A549 (cell line): Measurements from ENCODE around the gene MAVS. TPM values are rescaled to one million over a fixed set of nuclear protein-coding genes. Genes with fewer than 3 reads are reported as not detected.

ENCODE experiments used
- ATAC-seq, 2 experiments: fragments of 200-7000 bp in 1 of 2; fragments of >200 bp in 1 of 2; cut with Nextera tagmentation in 1 of 2; cut with Tn5 transposase in 1 of 2; 3 replicates each; pipeline versions ENCODE4 v1.8.0 to v1.9.1; 2018 to 2020; ENCODE audit warnings: mild to moderate bottlenecking in 1 of 2, moderate library complexity in 1 of 2
- CTCF ChIA-PET: fragments of 300-600 bp; sonication (Branson Sonifier 250); formaldehyde crosslinking; extraction: SDS; loops from one replicate; lab custom pipeline; 2021; ENCODE audit warnings: antibody characterized with exemption, inconsistent platforms; lab: Yijun Ruan, JAX
- POLR2A ChIA-PET: fragments of 350-600 bp; formaldehyde crosslinking; extraction: SDS; loops from one replicate; lab custom pipeline; 2021; ENCODE audit warnings: antibody characterized with exemption, inconsistent platforms; lab: Yijun Ruan, JAX
- DNase-seq, 2 experiments: peaks; one replicate each; pipeline versions ENCODE4 v3.0.0 to v3.0.0-alpha.2; 2011 to 2016; ENCODE audit warnings: low read depth in 1 of 2, low spot score in 1 of 2
- FAIRE-seq: peaks from 2 replicates; lab custom pipeline; 2011; peaks lifted over from hg19 to GRCh38; lab: Jason Lieb, UNC
- H3K27ac ChIP-seq, 2 experiments: fragments of >200 bp; sonication (Bioruptor Twin); formaldehyde crosslinking; 3 replicates each; pipeline ENCODE4 v1.5.1; 2016 to 2017
- H3K4me1 ChIP-seq: fragments of >200 bp; sonication (Bioruptor Twin); formaldehyde crosslinking; 3 replicates; pipeline ENCODE4 v1.6.1; 2016
- H3K4me2 ChIP-seq: fragments of >200 bp; sonication (Bioruptor Twin); formaldehyde crosslinking; 3 replicates; pipeline ENCODE4 v1.6.1; 2016
- H3K4me3 ChIP-seq: fragments of >200 bp; sonication (Bioruptor Twin); formaldehyde crosslinking; 3 replicates; pipeline ENCODE4 v1.5.1; 2016
- H3K9me3 ChIP-seq: fragments of >200 bp; sonication (Bioruptor Twin); formaldehyde crosslinking; 3 replicates; pipeline ENCODE4 v1.6.1; 2016
- ATOH8 ChIP-seq: fragments of 250-450 bp; sonication (Bioruptor Pico); IDR thresholded peaks from 2 replicates; pipeline ENCODE4 v1.5.0; 2020; ENCODE audit warnings: low read depth, mild to moderate bottlenecking, moderate library complexity
- CBX2 ChIP-seq: fragments of 200-600 bp; sonication (generic); IDR thresholded peaks from 2 replicates; pipeline ENCODE4 v1.6.1; 2016; ENCODE audit warnings: low read depth, mild to moderate bottlenecking, borderline replicate concordance
- CEBPB ChIP-seq, 2 experiments: fragments of >200 bp in 1 of 2; sonication (Bioruptor Twin) in 1 of 2; formaldehyde crosslinking in 1 of 2; IDR thresholded peaks; 2 replicates each; pipeline ENCODE4 v1.6.1; 2012 to 2016
- CHD2 ChIP-seq: fragments of 150-350 bp; IDR thresholded peaks from 2 replicates; pipeline ENCODE4 v1.6.1; 2014; ENCODE audit warnings: low read length; ENCODE audit not compliant: partially characterized antibody
- CHD4 ChIP-seq: fragments of 200-600 bp; sonication (generic); IDR thresholded peaks from 2 replicates; pipeline ENCODE4 v1.6.1; 2016; ENCODE audit warnings: antibody characterized with exemption, mild to moderate bottlenecking, borderline replicate concordance
- CTCF ChIP-seq: fragments of >200 bp; sonication (Bioruptor Twin); formaldehyde crosslinking; IDR thresholded peaks from 3 replicates; pipeline ENCODE4 v1.5.1; 2016
- EHF ChIP-seq: fragments of 250-450 bp; sonication (Bioruptor Pico); IDR thresholded peaks from 2 replicates; pipeline ENCODE4 v1.5.0; 2020; ENCODE audit warnings: mild to moderate bottlenecking
- FOSB ChIP-seq: fragments of 250-450 bp; sonication (Bioruptor Pico); IDR thresholded peaks from 2 replicates; pipeline ENCODE4 v1.5.0; 2020; ENCODE audit warnings: mild to moderate bottlenecking, moderate library complexity
- HDAC2 ChIP-seq: fragments of 200-600 bp; sonication (generic); IDR thresholded peaks from 2 replicates; pipeline ENCODE4 v1.6.1; 2016
- HEYL ChIP-seq: fragments of 250-450 bp; sonication (Bioruptor Pico); IDR thresholded peaks from 2 replicates; pipeline ENCODE4 v1.8.0; 2021; ENCODE audit warnings: mild to moderate bottlenecking, moderate library complexity
- HOXA7 ChIP-seq: fragments of 250-450 bp; sonication (Bioruptor Pico); IDR thresholded peaks from 2 replicates; pipeline ENCODE4 v1.5.0; 2020; ENCODE audit warnings: mild to moderate bottlenecking, moderate library complexity
- HOXB13 ChIP-seq: fragments of 250-450 bp; sonication (Bioruptor Pico); IDR thresholded peaks from 2 replicates; pipeline ENCODE4 v1.5.0; 2020; ENCODE audit warnings: low read depth, mild to moderate bottlenecking, moderate library complexity
- JUN ChIP-seq, 2 experiments: fragments of >200 bp; sonication (Bioruptor Twin); formaldehyde crosslinking; IDR thresholded peaks; 2 replicates in 1 of 2; 3 replicates in 1 of 2; pipeline ENCODE4 v1.6.1; 2016 to 2017
- KDM1A ChIP-seq: fragments of 200-600 bp; sonication (generic); IDR thresholded peaks from 2 replicates; pipeline ENCODE4 v1.6.1; 2016; ENCODE audit warnings: low read depth, mild to moderate bottlenecking
- MAFK ChIP-seq: fragments of 450-650 bp; IDR thresholded peaks from 2 replicates; pipeline ENCODE4 v1.6.1; 2014; ENCODE audit not compliant: partially characterized antibody
- MAX ChIP-seq: IDR thresholded peaks from 2 replicates; pipeline ENCODE4 v1.6.1; 2012
- MYC ChIP-seq: IDR thresholded peaks from 2 replicates; pipeline ENCODE4 v1.6.1; 2012; ENCODE audit warnings: mild to moderate bottlenecking, inconsistent platforms, low read length, improper control_type of control experiment, borderline replicate concordance
- NPAS2 ChIP-seq: fragments of 250-450 bp; sonication (Bioruptor Pico); IDR thresholded peaks from 2 replicates; pipeline ENCODE4 v1.8.0; 2022; ENCODE audit warnings: mild to moderate bottlenecking, moderate library complexity, borderline replicate concordance
- PBX3 ChIP-seq: IDR thresholded peaks from 2 replicates; pipeline ENCODE4 v1.6.1; 2012
- PHF8 ChIP-seq: fragments of 200-600 bp; sonication (generic); IDR thresholded peaks from 2 replicates; pipeline ENCODE4 v1.6.1; 2016; ENCODE audit warnings: low read depth, mild to moderate bottlenecking, antibody characterized with exemption, moderate library complexity, borderline replicate concordance
- POLR2A ChIP-seq: IDR thresholded peaks from 2 replicates; pipeline ENCODE4 v1.6.1; 2012; ENCODE audit warnings: mild to moderate bottlenecking, low read length
- RARB ChIP-seq: fragments of 250-450 bp; sonication (Bioruptor Pico); IDR thresholded peaks from 2 replicates; pipeline ENCODE4 v1.8.0; 2021; ENCODE audit warnings: mild to moderate bottlenecking, moderate library complexity
- RCOR1 ChIP-seq: fragments of 150-350 bp; IDR thresholded peaks from 2 replicates; pipeline ENCODE4 v1.6.1; 2014; ENCODE audit warnings: antibody characterized with exemption, low read length, low read depth
- SREBF2 ChIP-seq: fragments of 450-650 bp; IDR thresholded peaks from 2 replicates; pipeline ENCODE4 v1.6.1; 2014; ENCODE audit warnings: mild to moderate bottlenecking, moderate library complexity
- TFCP2L1 ChIP-seq: fragments of 250-450 bp; sonication (Bioruptor Pico); IDR thresholded peaks from 2 replicates; pipeline ENCODE4 v1.5.0; 2021; ENCODE audit warnings: mild to moderate bottlenecking
- ZFP36 ChIP-seq: fragments of 450-650 bp; IDR thresholded peaks from 2 replicates; pipeline ENCODE4 v1.6.1; 2014; ENCODE audit warnings: borderline replicate concordance; ENCODE audit not compliant: partially characterized antibody
- WGBS: methylation state at CpG from one replicate; pipeline ENCODE4 v1.1.6; 2017; ENCODE audit errors: missing lambda C conversion rate; 5-methylcytosine and 5-hydroxymethylcytosine counted together
- polyA plus RNA-seq, 4 experiments: library from polyadenylated mRNA; depleted of rRNA in 3 of 4; stranded (reverse); fragments of >200 nt; fragmentation: RNase III in 1 of 4; extraction: RNeasy Plus Mini Kit Qiagen cat#74134 plus additional on column Dnase treatment in 1 of 4; gene quantifications; 2 replicates in 3 of 4; 3 replicates in 1 of 4; pipeline ENCODE4 v1.2.3, GENCODE V29; 2011 to 2017
- TF ChIP-seq, protein P1 (sequence below): fragments of 150-350 bp; IDR thresholded peaks from 2 replicates; pipeline ENCODE4 v1.6.1; 2014; ENCODE audit warnings: low read depth, mild to moderate bottlenecking, low read length

MAVS gene
- polyA plus RNA-seq, 2 of the 4 experiments (the other 2 are of a cell fraction): 18.9 to 31.0 TPM

DNA sequence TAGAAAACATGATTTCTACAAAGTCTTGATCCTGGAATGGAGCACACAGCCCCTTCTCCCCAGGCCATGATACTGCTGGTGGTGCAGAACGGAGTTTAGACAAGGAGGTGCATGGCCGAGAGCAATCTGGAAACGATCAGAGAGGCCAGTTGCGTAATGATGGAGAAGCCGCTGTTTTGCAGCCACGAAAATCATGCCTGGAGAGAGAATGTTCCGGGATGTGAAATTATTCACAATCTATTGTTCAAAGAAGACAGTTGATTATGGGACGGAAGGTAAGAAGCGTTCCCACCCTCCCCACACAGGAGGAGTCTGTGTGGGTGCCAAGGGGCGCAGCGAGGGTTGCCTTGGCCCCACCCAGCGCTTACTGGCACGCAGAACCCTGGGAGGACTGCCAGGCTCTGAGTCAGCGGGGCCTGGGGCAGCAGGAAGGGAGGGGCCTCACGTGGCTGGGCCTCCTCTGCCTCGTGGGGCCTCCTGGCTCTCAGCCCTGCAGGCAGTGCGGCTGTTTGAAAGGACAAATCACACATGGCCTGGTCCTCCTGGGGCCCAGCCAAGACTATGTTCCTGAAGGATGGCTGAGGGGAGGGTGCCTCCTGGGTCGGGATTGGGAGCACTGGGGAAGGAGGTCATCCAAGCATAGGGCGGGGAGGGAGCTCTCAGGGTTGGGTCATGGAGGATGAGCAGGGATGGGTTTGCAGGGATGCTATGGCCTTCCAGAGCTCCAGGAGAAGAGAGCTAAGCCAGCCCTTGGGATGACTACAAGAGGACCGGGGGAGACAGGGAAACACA is 35.0 kb upstream of the MAVS start (continued):
- TF ChIP-seq JUN (IDR thresholded peaks at IDR 0.05): peak; percentile 99 to 100

DNA sequence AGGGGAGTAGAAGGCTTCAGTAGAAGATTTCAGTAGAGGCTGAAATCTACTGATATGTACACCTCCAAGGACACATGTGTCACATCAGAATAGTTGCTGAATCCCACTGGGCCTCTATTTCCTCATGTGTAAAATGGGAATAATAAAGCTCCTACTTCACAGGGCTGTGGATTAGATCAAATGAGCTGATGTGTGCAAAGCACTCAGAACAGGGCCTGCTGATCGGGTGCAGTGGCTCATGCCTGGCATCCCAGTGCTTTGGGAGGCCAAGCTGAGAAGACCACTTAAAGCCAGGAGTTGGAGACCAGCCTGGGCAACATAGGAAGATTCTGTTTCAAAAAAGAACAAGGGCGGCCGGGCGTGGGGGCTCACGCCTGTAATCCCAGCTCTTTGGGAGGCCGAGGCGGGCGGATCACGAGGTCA is 34.4 kb upstream of the MAVS start:
- Histone ChIP-seq H3K4me1 (peaks cover 59% of the 10 kb centered on the region), H3K4me3 (no peak overlapping the region), H3K4me2 (peak overlapping the region; percentile 70), H3K27ac (peak overlapping the region; percentile 95 to 99), H3K9me3 (no peaks in the 10 kb centered on the region)
- no peak for TF ChIP-seq TFCP2L1 (CRISPR knock-in tag)
- TF ChIP-seq EHF (CRISPR knock-in tag): peak; percentile 56; the same call in 1 of the 2 replicates
- TF ChIP-seq HDAC2: peak; percentile 61; the same call in 1 of the 2 replicates
- TF ChIP-seq KDM1A: peak; percentile 97
- no peak for TF ChIP-seq CHD2
- no peak for TF ChIP-seq POLR2A
- peak; percentile 83 for TF ChIP-seq HOXA7 (CRISPR knock-in tag)
- TF ChIP-seq CBX2: no peak
- peak; percentile 85; the same call in 1 of the 2 replicates for TF ChIP-seq RARB (CRISPR knock-in tag)
- TF ChIP-seq NPAS2 (CRISPR knock-in tag): no peak
- peak; percentile 80 for TF ChIP-seq FOSB (CRISPR knock-in tag)
- TF ChIP-seq CHD4: peak; percentile 97
- peak; percentile 65; the same call in 1 of the 2 replicates for TF ChIP-seq HEYL (CRISPR knock-in tag)
- 97% methylated on average over 9 of the region's 9 CpGs for WGBS
- FAIRE-seq (no peak), DNase-seq (no peak), ATAC-seq (no peak)
- CTCF ChIA-PET: interaction anchor here (1.1 to 3.5 kb wide), 4 partner anchors 43 to 273 kb away, joined by 3 to 10 read pairs (median 4); no protein-coding TSS in a partner anchor
- POLR2A ChIA-PET: interaction anchor here (0.6 to 3.2 kb wide), 8 partner anchors 8 to 65 kb away, joined by 3 to 36 read pairs (median 6); partner anchors contain the start of genes AP5S1, CDC25B, CENPB and SPEF1

DNA sequence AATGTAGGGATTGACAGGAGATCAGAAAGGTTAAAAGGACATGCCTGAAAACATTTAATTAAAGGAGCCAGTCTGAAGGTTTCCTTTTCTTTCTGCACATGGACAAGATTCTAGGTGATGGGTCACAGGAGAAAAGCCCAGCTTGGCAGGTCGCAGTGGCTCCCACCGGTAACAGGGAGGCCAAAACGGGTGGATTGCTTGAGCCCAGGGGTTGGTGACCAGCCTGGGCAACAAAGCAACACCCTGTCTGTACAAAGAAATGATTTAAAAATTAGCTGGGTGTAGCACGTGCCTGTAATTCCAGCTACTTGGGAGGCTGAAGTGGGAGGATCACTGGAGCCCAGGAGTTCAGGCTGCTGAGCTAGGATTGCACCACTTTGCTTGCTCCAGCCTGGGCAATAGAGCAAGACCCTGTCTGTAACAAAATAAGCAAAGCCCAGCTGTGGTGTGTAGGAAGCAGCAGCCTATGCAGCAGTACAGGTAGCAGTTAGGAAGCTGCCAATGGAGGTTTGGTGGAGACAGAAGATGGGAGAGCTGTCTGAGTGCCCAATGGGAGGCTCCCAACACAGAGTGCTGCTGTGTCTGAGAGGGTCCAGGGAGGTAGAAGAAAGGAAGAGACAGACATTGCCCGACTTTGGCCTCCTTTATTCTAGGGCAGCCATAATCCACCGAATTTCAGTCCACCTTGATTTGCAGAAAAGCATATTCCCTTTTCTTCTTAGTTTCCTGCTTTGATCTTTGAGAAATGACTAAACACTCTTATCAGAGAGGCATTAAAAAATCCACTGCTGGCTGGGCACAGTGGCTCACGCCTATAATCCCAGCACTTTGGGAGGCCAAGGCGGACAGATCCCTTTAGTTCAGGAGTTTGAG is 33.4 kb upstream of the MAVS start:
- H3K9me3 ChIP-seq: no peaks in the 10 kb centered on the region
- DNase-seq (peak in 1 of 2 experiments; percentile 59), FAIRE-seq (no peak), ATAC-seq (peak in 1 of 2 experiments; percentile 1; a peak in 1 of 6 replicates)
- no peak overlapping the region for H3K4me3 ChIP-seq
- POLR2A ChIA-PET: interaction anchor here (0.7 to 3.2 kb wide), 7 partner anchors 17 to 46 kb away, joined by 3 to 36 read pairs (median 5); partner anchors contain the start of genes ADISSP, CDC25B and CENPB
- H3K27ac ChIP-seq: peak overlapping the region; percentile 95 to 99
- peaks cover 57% of the 10 kb centered on the region for H3K4me1 ChIP-seq
- WGBS: 59% methylated on average over 8 of the region's 8 CpGs
- H3K4me2 ChIP-seq: peak overlapping the region; percentile 70
- CTCF ChIA-PET: interaction anchor here (0.7 to 3.5 kb wide), 6 partner anchors 31 to 136 kb away, joined by 3 to 10 read pairs (median 3); no protein-coding TSS in a partner anchor
- TF ChIP-seq PBX3 (no peak), RCOR1 (no peak), RARB (CRISPR knock-in tag) (no peak), HOXB13 (CRISPR knock-in tag) (0 out of 2 replicates have a peak, but pooled peaks have one; percentile 26), SREBF2 (no peak), ZFP36 (no peak), MAFK (no peak), CHD4 (no peak), MAX (peak; percentile 33; the same call in 1 of the 2 replicates), PHF8 (no peak), CHD2 (no peak), ATOH8 (0 out of 2 replicates have a peak, but pooled peaks have one; percentile 67), CTCF (no peak), EHF (CRISPR knock-in tag) (no peak), CEBPB (IDR thresholded peaks at IDR 0.05) (peak in 1 of 2 experiments; percentile 35; a peak in 1 of 4 replicates), MYC (no peak), TFCP2L1 (CRISPR knock-in tag) (0 out of 2 replicates have a peak, but pooled peaks have one; percentile 48)
- TF ChIP-seq, protein P1, sequence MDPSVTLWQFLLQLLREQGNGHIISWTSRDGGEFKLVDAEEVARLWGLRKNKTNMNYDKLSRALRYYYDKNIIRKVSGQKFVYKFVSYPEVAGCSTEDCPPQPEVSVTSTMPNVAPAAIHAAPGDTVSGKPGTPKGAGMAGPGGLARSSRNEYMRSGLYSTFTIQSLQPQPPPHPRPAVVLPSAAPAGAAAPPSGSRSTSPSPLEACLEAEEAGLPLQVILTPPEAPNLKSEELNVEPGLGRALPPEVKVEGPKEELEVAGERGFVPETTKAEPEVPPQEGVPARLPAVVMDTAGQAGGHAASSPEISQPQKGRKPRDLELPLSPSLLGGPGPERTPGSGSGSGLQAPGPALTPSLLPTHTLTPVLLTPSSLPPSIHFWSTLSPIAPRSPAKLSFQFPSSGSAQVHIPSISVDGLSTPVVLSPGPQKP: no peak
